Measurements from ENCODE around the gene DHX32. TPM values are rescaled to one million over a fixed set of nuclear protein-coding genes. Genes with fewer than 3 reads are reported as not detected.
A peak's percentile ranks its signal among the peaks of the same experiment; 100 is the strongest.
"Not testable (repeated sequence)": the region's sequence is repeated elsewhere in the genome, so short reads cannot be mapped to it uniquely, and the experiment has no call there.

DHX32 gene
- total RNA-seq, 1 experiment from 2014 or later: 32.2 TPM

- not testable (repeated sequence) for H3K9me3 Mint-ChIP-seq (ENCODE audit: low read depth, unreplicated experiment); BruUV-seq (replicated peaks)
- H3K4me3 Mint-ChIP-seq (ENCODE audit: low read depth, unreplicated experiment): peak overlapping the region; percentile 83
Observed at GRCh38 chr10:125897317-125897716, 16.2 kb upstream of the DHX32 start.

DNA sequence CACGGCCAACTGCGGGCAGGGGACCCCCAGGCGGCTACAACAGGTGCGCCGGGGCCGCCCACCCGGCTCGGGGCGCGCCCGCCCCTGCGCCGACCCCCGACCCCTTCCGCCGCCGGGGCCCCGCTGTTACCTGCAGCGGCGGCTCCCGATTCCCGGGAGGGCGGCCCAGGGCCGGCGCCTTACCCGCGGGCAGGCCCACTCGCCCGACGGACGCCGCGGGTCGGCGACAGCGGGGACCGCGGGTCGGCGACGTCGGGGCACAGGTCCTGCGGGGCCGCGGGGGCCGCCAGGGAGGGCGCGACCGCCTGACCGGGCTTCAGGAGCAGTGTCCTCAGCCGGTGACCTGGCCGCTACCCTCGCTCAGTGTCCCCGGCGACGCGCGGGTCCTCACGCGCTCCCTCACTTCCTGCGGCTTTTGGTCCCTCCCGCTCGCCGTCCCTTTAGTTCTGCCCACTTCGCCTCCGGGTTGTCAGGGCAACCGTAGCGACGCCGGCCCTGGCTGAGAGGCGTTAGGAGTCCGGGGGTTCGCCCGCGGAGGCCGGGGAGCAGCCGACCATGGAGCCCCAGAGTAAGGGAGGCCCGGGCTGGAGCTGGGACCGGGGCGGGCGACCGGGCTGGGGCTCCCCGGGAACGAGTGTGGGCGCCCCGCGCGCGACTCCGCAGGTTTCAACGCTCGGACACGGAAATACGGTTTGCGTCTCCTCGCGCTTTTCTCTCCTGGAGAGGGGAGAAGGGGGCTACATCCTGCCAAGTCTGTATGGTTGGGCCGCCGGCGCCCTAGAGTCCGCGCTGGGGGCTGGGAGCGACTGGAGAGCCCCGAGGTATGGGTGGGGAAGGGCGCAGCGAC is 15.2 kb upstream of the DHX32 start, which contains the start of gene FANK1:
FANK1 (plus strand) TSS at position 477 of the 847 bp plus-strand sequence; CDS start at position 556, 79 bp downstream.
- peaks cover 41% of the 10 kb centered on the region for H3K36me3 Mint-ChIP-seq (ENCODE audit: insufficient read depth, unreplicated experiment)
- BruUV-seq (replicated peaks); intact Hi-C loops (cut with micrococcal nuclease; ENCODE audit: unreplicated experiment); CTCF ChIA-PET; H3K9me3 Mint-ChIP-seq (ENCODE audit: low read depth, unreplicated experiment); H3K27me3 Mint-ChIP-seq (ENCODE audit: unreplicated experiment): not testable (repeated sequence)
- DNase-seq: peak; percentile 86
- peak within 1 kb of the TSS; percentile 83 for H3K4me3 Mint-ChIP-seq (ENCODE audit: low read depth, unreplicated experiment)
- peak within 1 kb of the TSS; percentile 92 for H3K27ac Mint-ChIP-seq (ENCODE audit: unreplicated experiment)
- H3K4me1 Mint-ChIP-seq (ENCODE audit: low read depth, unreplicated experiment): peaks cover 22% of the 10 kb centered on the region

More at GRCh38 chr10:125897317-125897716, 16.2 kb upstream of the DHX32 start:
- Mint-ChIP-seq H3K4me1 (ENCODE audit: low read depth, unreplicated experiment) (peaks cover 26% of the 10 kb centered on the region), H3K27ac (ENCODE audit: unreplicated experiment) (peak overlapping the region; percentile 86), H3K36me3 (ENCODE audit: insufficient read depth, unreplicated experiment) (peaks cover 46% of the 10 kb centered on the region)
- DNase-seq; H3K27me3 Mint-ChIP-seq (ENCODE audit: unreplicated experiment); intact Hi-C loops (cut with micrococcal nuclease; ENCODE audit: unreplicated experiment); CTCF ChIA-PET: not testable (repeated sequence)

- peak overlapping the region; percentile 83 for H3K4me3 Mint-ChIP-seq (ENCODE audit: low read depth, unreplicated experiment)
- BruUV-seq (replicated peaks); CTCF ChIA-PET: not testable (repeated sequence)
Observed at GRCh38 chr10:125895130-125896087, 14.3 kb upstream of the DHX32 start.

DNA sequence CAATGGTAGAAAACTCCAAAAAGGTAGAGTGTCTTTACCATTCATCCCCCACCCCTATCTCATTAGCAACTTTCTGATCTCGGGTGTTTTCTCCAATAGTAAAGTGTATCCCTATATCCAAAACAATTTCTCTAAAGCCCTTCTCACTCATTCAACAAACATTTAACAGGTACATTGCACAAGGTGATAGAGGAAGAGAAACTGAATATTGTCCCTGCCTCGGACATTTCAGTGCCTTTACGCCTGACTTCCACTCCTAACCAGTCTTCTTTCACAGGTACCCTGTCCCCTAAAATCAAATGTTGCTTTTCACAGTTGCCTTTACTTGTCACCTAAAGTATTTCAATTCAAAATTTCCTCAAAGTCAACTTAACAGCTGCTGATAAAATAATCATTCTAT is 13.1 kb upstream of the DHX32 start:
- CTCF ChIA-PET; BruUV-seq (replicated peaks); H3K9me3 Mint-ChIP-seq (ENCODE audit: low read depth, unreplicated experiment); H3K27me3 Mint-ChIP-seq (ENCODE audit: unreplicated experiment); intact Hi-C loops (cut with micrococcal nuclease; ENCODE audit: unreplicated experiment); DNase-seq: not testable (repeated sequence)
- Mint-ChIP-seq H3K36me3 (ENCODE audit: insufficient read depth, unreplicated experiment) (peaks cover 34% of the 10 kb centered on the region), H3K4me1 (ENCODE audit: low read depth, unreplicated experiment) (peaks cover 17% of the 10 kb centered on the region), H3K27ac (ENCODE audit: unreplicated experiment) (peak overlapping the region; percentile 96), H3K4me3 (ENCODE audit: low read depth, unreplicated experiment) (peak overlapping the region; percentile 83)

More at GRCh38 chr10:125895130-125896087, 14.3 kb upstream of the DHX32 start:
- Mint-ChIP-seq H3K27ac (ENCODE audit: unreplicated experiment) (peak overlapping the region; percentile 92), H3K4me1 (ENCODE audit: low read depth, unreplicated experiment) (peaks cover 17% of the 10 kb centered on the region), H3K36me3 (ENCODE audit: insufficient read depth, unreplicated experiment) (peaks cover 34% of the 10 kb centered on the region)
- H3K9me3 Mint-ChIP-seq (ENCODE audit: low read depth, unreplicated experiment); intact Hi-C loops (cut with micrococcal nuclease; ENCODE audit: unreplicated experiment); H3K27me3 Mint-ChIP-seq (ENCODE audit: unreplicated experiment): not testable (repeated sequence)
- peak; percentile 59 for DNase-seq

DNA sequence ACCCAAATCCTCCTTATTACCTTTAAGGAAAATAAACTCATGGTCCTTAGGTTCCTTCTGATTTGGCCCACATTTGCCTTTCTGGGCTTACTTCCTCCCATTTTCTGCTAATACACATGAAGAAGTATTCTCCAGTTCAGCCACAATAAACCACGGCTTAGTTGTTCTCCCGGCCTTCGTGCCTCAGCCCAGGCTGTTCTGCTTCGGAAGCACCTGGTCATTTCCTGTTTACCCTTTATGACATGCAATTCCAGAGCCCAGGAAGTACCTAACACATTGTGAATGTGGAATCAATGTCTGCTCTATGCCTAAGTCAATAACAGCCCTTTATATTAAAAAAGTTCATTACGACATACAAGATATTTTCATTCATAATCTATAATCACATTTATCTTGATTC is 11.3 kb upstream of the DHX32 start:
- H3K4me1 Mint-ChIP-seq (ENCODE audit: low read depth, unreplicated experiment); CTCF ChIA-PET; BruUV-seq (replicated peaks); H3K4me3 Mint-ChIP-seq (ENCODE audit: low read depth, unreplicated experiment); H3K27ac Mint-ChIP-seq (ENCODE audit: unreplicated experiment); DNase-seq; H3K9me3 Mint-ChIP-seq (ENCODE audit: low read depth, unreplicated experiment); H3K27me3 Mint-ChIP-seq (ENCODE audit: unreplicated experiment); intact Hi-C loops (cut with micrococcal nuclease; ENCODE audit: unreplicated experiment): not testable (repeated sequence)
- H3K36me3 Mint-ChIP-seq (ENCODE audit: insufficient read depth, unreplicated experiment): peaks cover 32% of the 10 kb centered on the region

GRCh38 chr10:125889441-125889840 is 8.3 kb upstream of the DHX32 start:
- BruUV-seq (replicated peaks); H3K4me3 Mint-ChIP-seq (ENCODE audit: low read depth, unreplicated experiment); CTCF ChIA-PET; H3K36me3 Mint-ChIP-seq (ENCODE audit: insufficient read depth, unreplicated experiment); intact Hi-C loops (cut with micrococcal nuclease; ENCODE audit: unreplicated experiment); H3K9me3 Mint-ChIP-seq (ENCODE audit: low read depth, unreplicated experiment); H3K4me1 Mint-ChIP-seq (ENCODE audit: low read depth, unreplicated experiment); H3K27ac Mint-ChIP-seq (ENCODE audit: unreplicated experiment); DNase-seq; H3K27me3 Mint-ChIP-seq (ENCODE audit: unreplicated experiment): not testable (repeated sequence)
